ENCODE results near the gene FHOD1. TPM values are rescaled to one million over a fixed set of nuclear protein-coding genes. Genes with fewer than 3 reads are reported as not detected.

Gene FHOD1
- total and polyA plus RNA-seq, 9 of the 15 experiments (the other 6 are each of a cell fraction or from before 2014, with no cell fraction given): 18.7 to 126 (median 32.3) TPM

GRCh38 chr16:67247192-67248072 lies at the start of gene FHOD1 (continued):
- TF ChIP-seq, protein P1, sequence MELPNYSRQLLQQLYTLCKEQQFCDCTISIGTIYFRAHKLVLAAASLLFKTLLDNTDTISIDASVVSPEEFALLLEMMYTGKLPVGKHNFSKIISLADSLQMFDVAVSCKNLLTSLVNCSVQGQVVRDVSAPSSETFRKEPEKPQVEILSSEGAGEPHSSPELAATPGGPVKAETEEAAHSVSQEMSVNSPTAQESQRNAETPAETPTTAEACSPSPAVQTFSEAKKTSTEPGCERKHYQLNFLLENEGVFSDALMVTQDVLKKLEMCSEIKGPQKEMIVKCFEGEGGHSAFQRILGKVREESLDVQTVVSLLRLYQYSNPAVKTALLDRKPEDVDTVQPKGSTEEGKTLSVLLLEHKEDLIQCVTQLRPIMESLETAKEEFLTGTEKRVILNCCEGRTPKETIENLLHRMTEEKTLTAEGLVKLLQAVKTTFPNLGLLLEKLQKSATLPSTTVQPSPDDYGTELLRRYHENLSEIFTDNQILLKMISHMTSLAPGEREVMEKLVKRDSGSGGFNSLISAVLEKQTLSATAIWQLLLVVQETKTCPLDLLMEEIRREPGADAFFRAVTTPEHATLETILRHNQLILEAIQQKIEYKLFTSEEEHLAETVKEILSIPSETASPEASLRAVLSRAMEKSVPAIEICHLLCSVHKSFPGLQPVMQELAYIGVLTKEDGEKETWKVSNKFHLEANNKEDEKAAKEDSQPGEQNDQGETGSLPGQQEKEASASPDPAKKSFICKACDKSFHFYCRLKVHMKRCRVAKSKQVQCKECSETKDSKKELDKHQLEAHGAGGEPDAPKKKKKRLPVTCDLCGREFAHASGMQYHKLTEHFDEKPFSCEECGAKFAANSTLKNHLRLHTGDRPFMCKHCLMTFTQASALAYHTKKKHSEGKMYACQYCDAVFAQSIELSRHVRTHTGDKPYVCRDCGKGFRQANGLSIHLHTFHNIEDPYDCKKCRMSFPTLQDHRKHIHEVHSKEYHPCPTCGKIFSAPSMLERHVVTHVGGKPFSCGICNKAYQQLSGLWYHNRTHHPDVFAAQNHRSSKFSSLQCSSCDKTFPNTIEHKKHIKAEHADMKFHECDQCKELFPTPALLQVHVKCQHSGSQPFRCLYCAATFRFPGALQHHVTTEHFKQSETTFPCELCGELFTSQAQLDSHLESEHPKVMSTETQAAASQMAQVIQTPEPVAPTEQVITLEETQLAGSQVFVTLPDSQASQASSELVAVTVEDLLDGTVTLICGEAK (IDR thresholded peaks at IDR 0.05): 0 out of 2 replicates have a peak, but pooled peaks have one; percentile 12
- TF ChIP-seq, protein P1 (CRISPR knock-in tag; IDR thresholded peaks at IDR 0.05): 0 out of 2 replicates have a peak, but pooled peaks have one; percentile 9
- TF ChIP-seq MECOM (CRISPR knock-in tag; IDR thresholded peaks at IDR 0.05) (no peak), LCOR (CRISPR knock-in tag; IDR thresholded peaks at IDR 0.05) (peak; percentile 55; the same call in 1 of the 2 replicates), MIER1 (IDR thresholded peaks at IDR 0.05; ENCODE audit: low read depth) (no peak), ARNT (IDR thresholded peaks at IDR 0.05) (0 out of 4 replicates have a peak, but pooled peaks of 1 of the 2 experiments have one; percentile 35), CREM (IDR thresholded peaks at IDR 0.05; ENCODE audit: low read depth) (peak; percentile 47), SNIP1 (IDR thresholded peaks at IDR 0.05; ENCODE audit: low read depth) (no peak), GATAD2A (IDR thresholded peaks at IDR 0.05) (no peak), PPARD (CRISPR knock-in tag; IDR thresholded peaks at IDR 0.05) (no peak)
- TF ChIP-seq, protein P2, sequence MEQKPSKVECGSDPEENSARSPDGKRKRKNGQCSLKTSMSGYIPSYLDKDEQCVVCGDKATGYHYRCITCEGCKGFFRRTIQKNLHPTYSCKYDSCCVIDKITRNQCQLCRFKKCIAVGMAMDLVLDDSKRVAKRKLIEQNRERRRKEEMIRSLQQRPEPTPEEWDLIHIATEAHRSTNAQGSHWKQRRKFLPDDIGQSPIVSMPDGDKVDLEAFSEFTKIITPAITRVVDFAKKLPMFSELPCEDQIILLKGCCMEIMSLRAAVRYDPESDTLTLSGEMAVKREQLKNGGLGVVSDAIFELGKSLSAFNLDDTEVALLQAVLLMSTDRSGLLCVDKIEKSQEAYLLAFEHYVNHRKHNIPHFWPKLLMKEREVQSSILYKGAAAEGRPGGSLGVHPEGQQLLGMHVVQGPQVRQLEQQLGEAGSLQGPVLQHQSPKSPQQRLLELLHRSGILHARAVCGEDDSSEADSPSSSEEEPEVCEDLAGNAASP (IDR thresholded peaks at IDR 0.05): no peak
- TF ChIP-seq, protein P3, sequence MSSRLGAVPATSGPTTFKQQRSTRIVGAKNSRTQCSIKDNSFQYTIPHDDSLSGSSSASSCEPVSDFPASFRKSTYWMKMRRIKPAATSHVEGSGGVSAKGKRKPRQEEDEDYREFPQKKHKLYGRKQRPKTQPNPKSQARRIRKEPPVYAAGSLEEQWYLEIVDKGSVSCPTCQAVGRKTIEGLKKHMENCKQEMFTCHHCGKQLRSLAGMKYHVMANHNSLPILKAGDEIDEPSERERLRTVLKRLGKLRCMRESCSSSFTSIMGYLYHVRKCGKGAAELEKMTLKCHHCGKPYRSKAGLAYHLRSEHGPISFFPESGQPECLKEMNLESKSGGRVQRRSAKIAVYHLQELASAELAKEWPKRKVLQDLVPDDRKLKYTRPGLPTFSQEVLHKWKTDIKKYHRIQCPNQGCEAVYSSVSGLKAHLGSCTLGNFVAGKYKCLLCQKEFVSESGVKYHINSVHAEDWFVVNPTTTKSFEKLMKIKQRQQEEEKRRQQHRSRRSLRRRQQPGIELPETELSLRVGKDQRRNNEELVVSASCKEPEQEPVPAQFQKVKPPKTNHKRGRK (tag; IDR thresholded peaks at IDR 0.05): no peak
- TF ChIP-seq, protein P4, sequence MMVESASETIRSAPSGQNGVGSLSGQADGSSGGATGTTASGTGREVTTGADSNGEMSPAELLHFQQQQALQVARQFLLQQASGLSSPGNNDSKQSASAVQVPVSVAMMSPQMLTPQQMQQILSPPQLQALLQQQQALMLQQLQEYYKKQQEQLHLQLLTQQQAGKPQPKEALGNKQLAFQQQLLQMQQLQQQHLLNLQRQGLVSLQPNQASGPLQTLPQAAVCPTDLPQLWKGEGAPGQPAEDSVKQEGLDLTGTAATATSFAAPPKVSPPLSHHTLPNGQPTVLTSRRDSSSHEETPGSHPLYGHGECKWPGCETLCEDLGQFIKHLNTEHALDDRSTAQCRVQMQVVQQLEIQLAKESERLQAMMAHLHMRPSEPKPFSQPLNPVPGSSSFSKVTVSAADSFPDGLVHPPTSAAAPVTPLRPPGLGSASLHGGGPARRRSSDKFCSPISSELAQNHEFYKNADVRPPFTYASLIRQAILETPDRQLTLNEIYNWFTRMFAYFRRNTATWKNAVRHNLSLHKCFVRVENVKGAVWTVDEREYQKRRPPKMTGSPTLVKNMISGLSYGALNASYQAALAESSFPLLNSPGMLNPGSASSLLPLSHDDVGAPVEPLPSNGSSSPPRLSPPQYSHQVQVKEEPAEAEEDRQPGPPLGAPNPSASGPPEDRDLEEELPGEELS (CRISPR knock-in tag; IDR thresholded peaks at IDR 0.05; ENCODE audit: borderline replicate concordance): peak; percentile 81; the same call in 1 of the 2 replicates

All from K562 (cell line).